K562 (cell line): ENCODE measurements around the gene GPR107. TPM values are rescaled to one million over a fixed set of nuclear protein-coding genes. Genes with fewer than 3 reads are reported as not detected.

ENCODE experiments used
- ATAC-seq: fragments of 200-7000 bp; cut with Tn5 transposase; 3 replicates; pipeline ENCODE4 v1.9.1; 2020; ENCODE audit warnings: moderate library complexity
- BruUV-seq: library from RNA; stranded (reverse); fragments of 400-500 nt; replicated peaks from 2 replicates; lab custom pipeline; 2021; lab: Mats Ljungman, UMichigan
- CTCF ChIA-PET: fragments of 300-600 bp; formaldehyde crosslinking; extraction: SDS; loops from one replicate; lab custom pipeline; 2021; ENCODE audit warnings: low intra/inter-chr PET ratio; lab: Yijun Ruan, JAX
- POLR2A ChIA-PET: fragments of 300-600, 350-650 bp; sonication (Branson Sonifier 250); formaldehyde crosslinking; extraction: SDS; loops from one replicate; lab custom pipeline; 2021; ENCODE audit warnings: antibody characterized with exemption, inconsistent platforms; lab: Yijun Ruan, JAX
- DNase-seq, 4 experiments: peaks; one replicate each; pipeline versions ENCODE4 v3.0.0 to v3.0.0-alpha.2; 2011 to 2018; ENCODE audit warnings: low spot score in 3 of 4, mixed read lengths in 3 of 4; ENCODE audit errors: extremely low read depth in 1 of 4
- FAIRE-seq: peaks from 2 replicates; lab custom pipeline; 2011; peaks lifted over from hg19 to GRCh38; lab: Jason Lieb, UNC
- H2AFZ ChIP-seq: 2 replicates; pipeline ENCODE4 v1.6.0; 2011; ENCODE audit warnings: low read depth, low read length, control low read depth, inconsistent platforms
- H3K27ac ChIP-seq: fragments of 200-600 bp; 3 replicates; pipeline ENCODE4 v1.8.0; 2011; ENCODE audit warnings: low read depth, mild to moderate bottlenecking, control low read depth, inconsistent platforms, low read length, moderate library complexity, mixed read lengths; ENCODE audit errors: extremely low read depth
- H3K27me3 ChIP-seq, 2 experiments: fragments of 300-600 bp in 1 of 2; 2 replicates in 1 of 2; 3 replicates in 1 of 2; pipeline versions ENCODE4 v1.6.0 to v1.8.0; 2011; ENCODE audit warnings: inconsistent platforms in 2 of 2, low read length in 2 of 2, mild to moderate bottlenecking in 1 of 2, mixed read lengths in 1 of 2, moderate library complexity in 1 of 2; ENCODE audit not compliant: control insufficient read depth in 2 of 2, insufficient read depth in 2 of 2
- H3K36me3 ChIP-seq: fragments of 300-600 bp; 3 replicates; pipeline ENCODE4 v1.8.0; 2011; ENCODE audit warnings: mild to moderate bottlenecking, low read length, inconsistent platforms; ENCODE audit not compliant: control insufficient read depth, insufficient read depth
- H3K4me1 ChIP-seq, 2 experiments: fragments of 200-600 bp in 1 of 2; replicated peaks in 1 of 2; 2 replicates in 1 of 2; 3 replicates in 1 of 2; pipeline versions ENCODE4 v1.5.1 to v1.8.0; 2011; ENCODE audit warnings: inconsistent platforms in 2 of 2, low read length in 2 of 2, mild to moderate bottlenecking in 1 of 2, mixed read lengths in 1 of 2, moderate library complexity in 1 of 2; ENCODE audit not compliant: control insufficient read depth in 2 of 2, insufficient read depth in 2 of 2
- H3K4me2 ChIP-seq: 2 replicates; pipeline ENCODE4 v1.6.1; 2011; ENCODE audit warnings: low read length, control low read depth, inconsistent platforms, mixed read lengths; ENCODE audit not compliant: insufficient read depth
- H3K4me3 ChIP-seq: fragments of 200-600 bp; sonication (generic), shearing (Covaris generic); 2 replicates; pipeline ENCODE4 v1.5.1; 2016; ENCODE audit warnings: control low read depth, inconsistent platforms
- H3K79me2 ChIP-seq: fragments of 200-600 bp; 3 replicates; pipeline ENCODE4 v1.8.0; 2011; ENCODE audit warnings: low read length, inconsistent platforms; ENCODE audit not compliant: control insufficient read depth, insufficient read depth
- H3K9ac ChIP-seq, 2 experiments: 2 replicates each; pipeline versions ENCODE4 v1.6.0 to v1.6.1; 2011; ENCODE audit warnings: low read depth in 2 of 2, low read length in 2 of 2, control low read depth in 1 of 2, inconsistent platforms in 1 of 2, mild to moderate bottlenecking in 1 of 2, mixed read lengths in 1 of 2; ENCODE audit not compliant: insufficient read depth in 1 of 2
- H3K9me1 ChIP-seq: one replicate; pipeline ENCODE4 v1.6.0; 2011; ENCODE audit warnings: inconsistent platforms, mild to moderate bottlenecking, low read length, moderate library complexity; ENCODE audit not compliant: control insufficient read depth, insufficient read depth
- H3K9me3 ChIP-seq: replicated peaks from 2 replicates; pipeline ENCODE4 v1.5.1; 2011; ENCODE audit warnings: low read depth, low read length, inconsistent platforms; ENCODE audit not compliant: control insufficient read depth, insufficient read depth
- H4K20me1 ChIP-seq: replicated peaks from 2 replicates; pipeline ENCODE4 v1.6.1; 2011; ENCODE audit warnings: low read length, inconsistent platforms, mixed read lengths; ENCODE audit not compliant: control insufficient read depth, insufficient read depth
- NFIX ChIP-seq: fragments of 250-450 bp; sonication (Bioruptor Pico); IDR thresholded peaks from 2 replicates; pipeline ENCODE4 v1.4.0; 2020; ENCODE audit warnings: low read depth, mild to moderate bottlenecking, moderate library complexity
- ZNF316 ChIP-seq: fragments of 450-650 bp; IDR thresholded peaks from 2 replicates; pipeline ENCODE4 v1.6.1; 2016
- WGBS: fragments of 100-300 bp; shearing (Covaris generic); methylation state at CpG from one replicate; pipeline ENCODE4 v1.1.6; 2016; ENCODE audit warnings: low coverage, mixed read lengths; ENCODE audit not compliant: insufficient coverage; ENCODE audit errors: missing lambda C conversion rate; 5-methylcytosine and 5-hydroxymethylcytosine counted together
- in situ Hi-C: fragments of 300-500 bp; cut with MboI; formaldehyde crosslinking; loops from 4 replicates; pipeline ENCODE4 v1.15.0; 2018; ENCODE audit warnings: inconsistent platforms, mixed read lengths
- intact Hi-C: fragments of 100-400 bp; cut with micrococcal nuclease; formaldehyde crosslinking; loops from 2 replicates; pipeline ENCODE4 v1.14.2; 2022
- polyA plus RNA-seq, 8 experiments: library from polyadenylated mRNA; depleted of rRNA in 4 of 8; stranded (reverse) in 5 of 8; unstranded in 3 of 8; fragments of >200 nt; fragmentation: Nextera tagmentation in 2 of 8; fragmentation: Illumina TruSeq in 1 of 8; extraction: Ambion mirVana in 2 of 8; extraction: Trizol in 1 of 8; gene quantifications; 2 replicates each; pipeline versions ENCODE4 v1.2.1 to v1.2.3, GENCODE V29; 2011 to 2014; ENCODE audit warnings: inconsistent platforms in 1 of 8, missing spikeins in 1 of 8
- total RNA-seq, 7 experiments: library from RNA; depleted of rRNA in 6 of 7; stranded (reverse); fragments of >200 nt in 6 of 7; fragmentation: Illumina TruSeq in 2 of 7; extraction: Trizol in 2 of 7; gene quantifications; 2 replicates each; pipeline versions ENCODE4 v1.2.1 to v1.2.3, GENCODE V29; 2011 to 2021; ENCODE audit warnings: low replicate concordance in 1 of 7
- TF ChIP-seq, protein P1 (sequence below): sonication (generic); formaldehyde crosslinking; IDR thresholded peaks from 2 replicates; pipeline ENCODE4 v1.8.1; 2023; ENCODE audit warnings: mild to moderate bottlenecking, missing genetic modification reagents

The GPR107 gene
- total and polyA plus RNA-seq, 9 of the 15 experiments (the other 6 are each of a cell fraction or from before 2014, with no cell fraction given): 3.2 to 34.6 (median 14.4) TPM

DNA sequence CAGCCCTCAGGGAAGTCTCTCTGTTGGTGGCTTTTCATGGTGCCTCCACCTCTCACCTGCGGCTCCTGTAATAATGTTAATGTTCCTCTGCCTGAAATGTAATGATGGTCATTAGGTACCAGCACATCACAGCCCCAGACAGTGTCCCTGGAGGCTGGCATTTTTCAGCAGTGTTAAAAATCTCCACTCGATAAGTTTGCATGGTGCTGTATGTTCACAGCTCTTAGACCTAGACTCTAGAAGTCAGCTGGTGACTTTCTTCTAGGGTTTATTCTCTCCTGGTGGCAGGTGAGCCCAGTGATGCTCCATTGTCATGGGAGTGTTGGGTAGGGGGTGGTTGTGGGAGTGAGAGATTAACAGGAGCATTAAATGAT lies 53.1 kb downstream of the GPR107 start:
- H3K9me3 ChIP-seq: no peaks in the 10 kb centered on the region
- H3K4me2 ChIP-seq: no peak overlapping the region
- no peaks in the 10 kb centered on the region for H3K79me2 ChIP-seq
- peaks cover 9% of the 10 kb centered on the region for H4K20me1 ChIP-seq
- CTCF ChIA-PET: interaction anchor here (1.1 to 3.5 kb wide), 5 partner anchors 127 to 237 kb away, joined by 3 to 29 read pairs (median 4); no protein-coding TSS in a partner anchor
- no TSS peak for BruUV-seq
- intact Hi-C loops (loop anchor here (2.0 kb wide), 2 partner anchors 130 to 236 kb away; no protein-coding TSS in a partner anchor), in situ Hi-C loops (no loop called here)
- POLR2A ChIA-PET: interaction anchor here (0.5 to 1.0 kb wide), 2 partner anchors 220 to 228 kb away, joined by 3 to 5 read pairs; no protein-coding TSS in a partner anchor
- H3K9me1 ChIP-seq: no peaks in the 10 kb centered on the region
- no peak for FAIRE-seq
- no peaks in the 10 kb centered on the region for H3K27me3 ChIP-seq
- H2AFZ ChIP-seq: no peak overlapping the region
- peaks cover 68% of the 10 kb centered on the region for H3K36me3 ChIP-seq
- H3K4me1 ChIP-seq: peaks cover 2 to 5% of the 10 kb centered on the region in 2 experiments
- no peak for DNase-seq
- no peak overlapping the region for H3K4me3 ChIP-seq
- TF ChIP-seq NFIX (CRISPR knock-in tag): no peak
- TF ChIP-seq, protein P1, sequence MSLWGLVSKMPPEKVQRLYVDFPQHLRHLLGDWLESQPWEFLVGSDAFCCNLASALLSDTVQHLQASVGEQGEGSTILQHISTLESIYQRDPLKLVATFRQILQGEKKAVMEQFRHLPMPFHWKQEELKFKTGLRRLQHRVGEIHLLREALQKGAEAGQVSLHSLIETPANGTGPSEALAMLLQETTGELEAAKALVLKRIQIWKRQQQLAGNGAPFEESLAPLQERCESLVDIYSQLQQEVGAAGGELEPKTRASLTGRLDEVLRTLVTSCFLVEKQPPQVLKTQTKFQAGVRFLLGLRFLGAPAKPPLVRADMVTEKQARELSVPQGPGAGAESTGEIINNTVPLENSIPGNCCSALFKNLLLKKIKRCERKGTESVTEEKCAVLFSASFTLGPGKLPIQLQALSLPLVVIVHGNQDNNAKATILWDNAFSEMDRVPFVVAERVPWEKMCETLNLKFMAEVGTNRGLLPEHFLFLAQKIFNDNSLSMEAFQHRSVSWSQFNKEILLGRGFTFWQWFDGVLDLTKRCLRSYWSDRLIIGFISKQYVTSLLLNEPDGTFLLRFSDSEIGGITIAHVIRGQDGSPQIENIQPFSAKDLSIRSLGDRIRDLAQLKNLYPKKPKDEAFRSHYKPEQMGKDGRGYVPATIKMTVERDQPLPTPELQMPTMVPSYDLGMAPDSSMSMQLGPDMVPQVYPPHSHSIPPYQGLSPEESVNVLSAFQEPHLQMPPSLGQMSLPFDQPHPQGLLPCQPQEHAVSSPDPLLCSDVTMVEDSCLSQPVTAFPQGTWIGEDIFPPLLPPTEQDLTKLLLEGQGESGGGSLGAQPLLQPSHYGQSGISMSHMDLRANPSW: no peak
- no peak for TF ChIP-seq ZNF316
- 67% methylated on average over 2 of the region's 2 CpGs for WGBS
- peak; percentile 51 for ATAC-seq
- no peak overlapping the region for H3K9ac ChIP-seq
- no peak overlapping the region for H3K27ac ChIP-seq
